ENCODE data around the gene RAB1B.
"Not testable (repeated sequence)": the region's sequence is repeated elsewhere in the genome, so short reads cannot be mapped to it uniquely, and the experiment has no call there.

Gene RAB1B

GRCh38 chr11:66267379-66268243 lies 828 bp upstream of the RAB1B start:
- DNase-seq (ENCODE audit: low read depth in 2 of 2), result peak; percentile 70 to 73

GRCh38 chr11:66268952-66269905 lies 790 bp downstream of the RAB1B start:
- no peak for DNase-seq (ENCODE audit: low read depth in 2 of 2)

GRCh38 chr11:66271816-66272215 lies 3.4 kb downstream of the RAB1B start:
- DNase-seq (ENCODE audit: low read depth in 2 of 2), result no peak

- no peak for DNase-seq (ENCODE audit: low read depth in 2 of 2)
Observed at GRCh38 chr11:66272596-66272995, 4.2 kb downstream of the RAB1B start.

GRCh38 chr11:66274219-66274618 lies 5.8 kb downstream of the RAB1B start:
- DNase-seq (ENCODE audit: low read depth in 2 of 2), result no peak

- DNase-seq (ENCODE audit: low read depth in 2 of 2), result no peak
Observed at GRCh38 chr11:66275396-66275795, 7.0 kb downstream of the RAB1B start.

- DNase-seq (ENCODE audit: low read depth in 2 of 2), result no peak
Observed at GRCh38 chr11:66275984-66276612, 7.7 kb downstream of the RAB1B start.

GRCh38 chr11:66276619-66277018 lies 8.2 kb downstream of the RAB1B start:
- DNase-seq (ENCODE audit: low read depth in 2 of 2), result not testable (repeated sequence)

GRCh38 chr11:66277064-66277463 lies 8.6 kb downstream of the RAB1B start:
- not testable (repeated sequence) for DNase-seq (ENCODE audit: low read depth in 2 of 2)

GRCh38 chr11:66277471-66278362 lies 9.3 kb downstream of the RAB1B start, which contains the start of gene CNIH2:
Gene CNIH2 (plus strand): TSS chr11:66278175. CDS start chr11:66278457, 282 bp downstream.
- DNase-seq (ENCODE audit: low read depth in 2 of 2), result no peak

GRCh38 chr11:66278363-66279091 lies 10.1 kb downstream of the RAB1B start:
- no peak for DNase-seq (ENCODE audit: low read depth in 2 of 2)

- no peak for DNase-seq (ENCODE audit: low read depth in 2 of 2)
Observed at GRCh38 chr11:66279092-66279734, 10.8 kb downstream of the RAB1B start.

GRCh38 chr11:66280428-66280827 lies 12.0 kb downstream of the RAB1B start:
- no peak for DNase-seq (ENCODE audit: low read depth in 2 of 2)

GRCh38 chr11:66281001-66281400 lies 12.6 kb downstream of the RAB1B start:
- DNase-seq (ENCODE audit: low read depth in 2 of 2), result no peak

- no peak for DNase-seq (ENCODE audit: low read depth in 2 of 2)
Observed at GRCh38 chr11:66281776-66282467, 13.5 kb downstream of the RAB1B start.

- peak; percentile 94 for DNase-seq (ENCODE audit: low read depth in 2 of 2)
Observed at GRCh38 chr11:66282468-66283455, 14.3 kb downstream of the RAB1B start.

GRCh38 chr11:66283461-66284105 lies 15.1 kb downstream of the RAB1B start:
- no peak for DNase-seq (ENCODE audit: low read depth in 2 of 2)

Data from activated CD8-positive, alpha-beta memory T cell treated with anti-CD3 and anti-CD28 coated beads for 4 hours (primary cell).